HEK293T (cell line): ENCODE measurements around the gene CTSV.
"Not testable (repeated sequence)": the region's sequence is repeated elsewhere in the genome, so short reads cannot be mapped to it uniquely, and the experiment has no call there.

Experiments used
- CTCF ChIA-PET: fragments of 350-600 bp; formaldehyde crosslinking; extraction: SDS; loops from one replicate; lab custom pipeline; 2021; ENCODE audit warnings: antibody characterized with exemption, inconsistent platforms; lab: Yijun Ruan, JAX
- POLR2A ChIA-PET: fragments of 350-600 bp; formaldehyde crosslinking; extraction: SDS; loops from one replicate; lab custom pipeline; 2020; ENCODE audit warnings: antibody characterized with exemption, inconsistent platforms; lab: Yijun Ruan, JAX
- DNase-seq: peaks from one replicate; pipeline ENCODE4 v3.0.0; 2012; ENCODE audit warnings: mixed read lengths; ENCODE audit errors: extremely low spot score
- ARNT ChIP-seq: fragments of 450-650 bp; IDR thresholded peaks from 2 replicates; pipeline ENCODE4 v1.6.1; 2017; ENCODE audit warnings: mild to moderate bottlenecking
- BHLHE40 ChIP-seq: fragments of 450-650 bp; IDR thresholded peaks from 2 replicates; pipeline ENCODE4 v1.6.1; 2016; ENCODE audit warnings: mild to moderate bottlenecking, moderate library complexity, borderline replicate concordance
- CTBP1 ChIP-seq: fragments of 450-650 bp; IDR thresholded peaks from 2 replicates; pipeline ENCODE4 v1.6.1; 2016; ENCODE audit warnings: borderline replicate concordance
- ELF4 ChIP-seq: fragments of 450-650 bp; IDR thresholded peaks from 2 replicates; pipeline ENCODE4 v1.6.1; 2017; ENCODE audit warnings: antibody characterized with exemption
- FOXA1 ChIP-seq: fragments of 450-650 bp; IDR thresholded peaks from 2 replicates; pipeline ENCODE4 v1.6.1; 2016; ENCODE audit warnings: mild to moderate bottlenecking
- FOXK2 ChIP-seq: fragments of 450-650 bp; IDR thresholded peaks from 2 replicates; pipeline ENCODE4 v1.6.1; 2016; ENCODE audit warnings: mild to moderate bottlenecking
- FOXM1 ChIP-seq: fragments of 450-650 bp; IDR thresholded peaks from 2 replicates; pipeline ENCODE4 v1.6.1; 2017; ENCODE audit warnings: mild to moderate bottlenecking, borderline replicate concordance
- HDGF ChIP-seq: fragments of 450-650 bp; IDR thresholded peaks from 2 replicates; pipeline ENCODE4 v1.6.1; 2017; ENCODE audit warnings: antibody characterized with exemption, borderline replicate concordance
- L3MBTL2 ChIP-seq: fragments of 450-650 bp; conservative IDR thresholded peaks from 2 replicates; pipeline ENCODE4 v1.6.1; 2016; ENCODE audit warnings: mild to moderate bottlenecking
- LEF1 ChIP-seq: fragments of 450-650 bp; IDR thresholded peaks from 2 replicates; pipeline ENCODE4 v1.6.1; 2017; ENCODE audit warnings: mild to moderate bottlenecking, borderline replicate concordance
- NFRKB ChIP-seq: fragments of 450-650 bp; IDR thresholded peaks from 2 replicates; pipeline ENCODE4 v1.6.1; 2016; ENCODE audit warnings: mild to moderate bottlenecking, moderate library complexity
- SP1 ChIP-seq: fragments of 450-650 bp; IDR thresholded peaks from 2 replicates; pipeline ENCODE4 v1.6.1; 2017
- SUZ12 ChIP-seq: fragments of 450-650 bp; IDR thresholded peaks from 2 replicates; pipeline ENCODE4 v1.6.1; 2016; ENCODE audit warnings: mild to moderate bottlenecking
- TARDBP ChIP-seq: fragments of 450-650 bp; IDR thresholded peaks from 2 replicates; pipeline ENCODE4 v1.6.1; 2016
- ZNF384 ChIP-seq: fragments of 450-650 bp; IDR thresholded peaks from 2 replicates; pipeline ENCODE4 v1.6.1; 2016
- TF ChIP-seq, protein P1 (sequence below): fragments of 450-650 bp; IDR thresholded peaks from 2 replicates; pipeline ENCODE4 v1.6.1; 2016

CTSV gene

DNA sequence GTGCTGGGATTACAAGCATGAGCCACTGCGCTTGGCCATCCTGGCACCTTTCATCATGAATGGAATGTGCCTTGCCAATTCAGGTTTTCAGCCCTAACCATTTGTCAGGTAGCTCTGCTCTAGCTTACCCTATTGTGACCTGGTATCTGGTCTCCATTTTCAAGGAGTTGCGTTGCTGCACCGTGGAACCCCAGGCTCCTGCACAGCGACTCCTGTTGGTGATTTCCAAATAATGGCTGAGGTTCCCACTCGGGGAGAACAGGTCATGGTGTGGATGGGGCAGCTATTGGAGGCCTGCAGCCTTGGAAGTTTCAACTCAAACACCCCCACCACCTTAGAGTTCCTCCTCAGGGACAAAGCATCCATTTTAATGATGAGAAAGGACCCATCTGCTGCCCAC is 18.7 kb upstream of the CTSV start:
- ChIA-PET CTCF (no interaction called here), POLR2A (no interaction called here)
- TF ChIP-seq ELF4 (no peak), FOXK2 (no peak), BHLHE40 (no peak), SP1 (no peak), HDGF (no peak), CTBP1 (no peak), FOXM1 (no peak), NFRKB (no peak), ZNF384 (no peak), FOXA1 (no peak), TARDBP (no peak), LEF1 (no peak), ARNT (no peak), L3MBTL2 (no peak), SUZ12 (no peak)
- TF ChIP-seq, protein P1, sequence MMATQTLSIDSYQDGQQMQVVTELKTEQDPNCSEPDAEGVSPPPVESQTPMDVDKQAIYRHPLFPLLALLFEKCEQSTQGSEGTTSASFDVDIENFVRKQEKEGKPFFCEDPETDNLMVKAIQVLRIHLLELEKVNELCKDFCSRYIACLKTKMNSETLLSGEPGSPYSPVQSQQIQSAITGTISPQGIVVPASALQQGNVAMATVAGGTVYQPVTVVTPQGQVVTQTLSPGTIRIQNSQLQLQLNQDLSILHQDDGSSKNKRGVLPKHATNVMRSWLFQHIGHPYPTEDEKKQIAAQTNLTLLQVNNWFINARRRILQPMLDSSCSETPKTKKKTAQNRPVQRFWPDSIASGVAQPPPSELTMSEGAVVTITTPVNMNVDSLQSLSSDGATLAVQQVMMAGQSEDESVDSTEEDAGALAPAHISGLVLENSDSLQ, result no peak
- no peak for DNase-seq

DNA sequence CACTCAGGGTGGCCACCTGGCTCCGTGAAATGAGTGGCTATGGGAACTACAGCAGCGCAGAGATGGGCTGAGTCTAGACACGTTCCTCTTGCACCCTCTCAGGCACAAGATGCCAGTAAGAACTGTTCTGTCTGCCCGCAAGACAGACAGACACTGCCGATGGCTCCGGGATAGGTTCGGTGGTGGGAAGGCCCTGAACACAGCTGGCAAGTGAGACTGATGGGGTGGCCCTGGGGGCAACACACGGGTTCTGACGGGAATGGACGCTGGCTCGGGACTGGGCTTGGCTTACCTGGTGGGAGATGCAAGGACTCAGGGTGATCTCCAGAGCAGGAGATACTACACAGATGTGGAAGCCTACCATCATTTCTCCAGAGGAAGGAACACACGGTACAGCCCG is 16.9 kb upstream of the CTSV start:
- POLR2A ChIA-PET, DNase-seq, CTCF ChIA-PET: not testable (repeated sequence)

DNA sequence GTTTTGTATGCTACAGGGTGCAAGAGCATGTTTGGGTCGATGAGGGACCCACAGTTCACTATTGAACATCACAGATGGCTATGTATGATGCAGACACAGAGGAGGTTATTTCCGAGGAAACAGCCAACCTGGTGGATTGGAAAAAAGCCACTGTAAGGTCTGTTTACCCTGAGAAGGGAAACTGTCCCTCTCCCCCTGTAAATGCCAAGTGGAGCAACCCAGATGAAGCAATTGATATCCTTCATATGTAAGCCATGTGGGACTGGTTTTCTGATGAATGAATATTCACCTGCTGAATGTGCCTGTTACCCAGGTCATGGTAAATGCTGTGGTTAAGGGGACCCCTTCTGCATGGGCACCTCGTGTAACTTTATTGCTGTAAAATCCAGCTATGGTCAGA is 14.8 kb upstream of the CTSV start:
- ChIA-PET POLR2A (interaction anchor here (2.5 kb wide), 1 partner anchor 14 kb away, joined by 11 read pairs; the partner anchor contains the start of gene CTSV), CTCF (no interaction called here)
- TF ChIP-seq, protein P1, result no peak
- no peak for TF ChIP-seq TARDBP
- no peak for TF ChIP-seq ELF4
- no peak for TF ChIP-seq SP1
- no peak for TF ChIP-seq LEF1
- no peak for TF ChIP-seq FOXM1
- TF ChIP-seq NFRKB, result no peak
- no peak for TF ChIP-seq CTBP1
- no peak for TF ChIP-seq FOXA1
- no peak for TF ChIP-seq FOXK2
- no peak for TF ChIP-seq ARNT
- TF ChIP-seq ZNF384, result no peak
- no peak for TF ChIP-seq BHLHE40
- no peak for DNase-seq

DNA sequence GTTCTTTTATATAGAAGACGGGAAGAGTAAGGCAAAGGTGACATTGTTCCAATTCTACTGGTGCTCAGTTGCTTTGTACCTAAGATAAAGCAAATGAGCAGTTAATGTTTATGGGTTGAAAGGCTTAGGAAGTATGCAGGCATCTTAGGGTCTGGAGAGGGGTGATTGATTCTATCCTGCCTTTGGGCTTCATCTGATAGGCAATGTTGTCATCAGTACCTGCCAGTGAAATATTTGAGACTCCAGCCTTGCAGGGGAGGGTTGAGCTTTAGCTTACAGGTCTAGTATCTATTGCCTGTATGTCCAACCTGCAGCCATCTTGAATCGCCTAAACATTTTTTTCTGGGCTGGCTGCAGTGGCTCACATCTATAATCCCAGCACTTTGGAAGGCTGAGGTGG is 13.8 kb upstream of the CTSV start:
- no peak for TF ChIP-seq LEF1
- TF ChIP-seq CTBP1, result no peak
- TF ChIP-seq SUZ12, result no peak
- no peak for TF ChIP-seq TARDBP
- no peak for TF ChIP-seq ELF4
- no peak for TF ChIP-seq BHLHE40
- TF ChIP-seq FOXA1, result no peak
- no peak for TF ChIP-seq NFRKB
- TF ChIP-seq SP1, result no peak
- no peak for TF ChIP-seq L3MBTL2
- TF ChIP-seq FOXM1, result no peak
- no peak for TF ChIP-seq ZNF384
- POLR2A ChIA-PET, result interaction anchor here (2.5 kb wide), 1 partner anchor 13 kb away, joined by 11 read pairs; the partner anchor contains the start of gene CTSV
- CTCF ChIA-PET, result no interaction called here
- no peak for DNase-seq

DNA sequence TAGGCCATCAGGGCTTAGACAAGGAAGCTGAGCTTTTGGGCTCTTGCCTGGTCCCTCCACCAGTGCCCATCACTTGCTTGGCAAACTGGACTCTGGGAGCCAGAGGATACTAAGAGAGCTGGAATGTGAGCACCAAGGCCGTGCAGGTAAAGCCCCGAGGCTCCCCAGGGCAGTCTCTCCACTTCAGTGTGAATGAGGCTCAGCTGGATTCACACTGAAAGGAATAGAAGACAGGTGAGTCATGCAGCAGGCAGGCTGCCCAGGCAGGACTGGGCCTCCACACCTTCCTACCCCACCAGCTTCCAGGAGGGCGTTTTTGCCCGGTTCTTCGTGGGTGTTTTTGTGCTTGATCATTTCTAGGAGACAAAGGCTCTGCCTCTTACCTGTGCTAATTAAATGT is 7.3 kb upstream of the CTSV start:
- no peak for DNase-seq
- TF ChIP-seq ZNF384 (no peak), LEF1 (no peak), ELF4 (no peak), L3MBTL2 (no peak)
- CTCF ChIA-PET, result interaction anchor here (0.6 kb wide), 1 partner anchor 109 kb away, joined by 3 read pairs; no protein-coding TSS in a partner anchor
- POLR2A ChIA-PET, result interaction anchor here (0.6 kb wide), 1 partner anchor 8 kb away, joined by 3 read pairs; no protein-coding TSS in a partner anchor

DNA sequence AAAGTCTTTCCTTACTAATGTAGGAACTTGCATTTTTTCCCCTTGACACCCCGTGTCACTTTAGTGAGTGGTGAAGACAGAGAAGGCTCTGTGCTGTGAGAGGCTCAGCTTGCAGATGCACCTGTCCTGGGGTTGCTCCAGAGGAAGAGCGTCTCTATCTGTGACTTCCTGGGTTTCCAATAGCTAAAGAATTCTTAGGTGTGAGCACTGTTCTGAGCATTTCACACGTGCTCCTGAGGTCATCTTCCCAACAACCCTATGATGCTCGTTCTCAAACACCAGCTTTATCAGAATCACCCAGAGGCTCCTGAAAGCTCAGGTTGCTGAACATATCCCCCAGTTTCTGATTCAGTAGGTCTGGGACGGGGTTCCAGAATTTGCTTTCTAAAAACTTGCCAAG is 6.4 kb upstream of the CTSV start:
- TF ChIP-seq SP1, result no peak
- no peak for TF ChIP-seq NFRKB
- TF ChIP-seq ELF4, result no peak
- TF ChIP-seq FOXA1, result no peak
- TF ChIP-seq, protein P1, result no peak
- TF ChIP-seq ZNF384, result no peak
- no peak for TF ChIP-seq L3MBTL2
- no peak for TF ChIP-seq SUZ12
- TF ChIP-seq ARNT, result no peak
- no peak for TF ChIP-seq TARDBP
- TF ChIP-seq LEF1, result no peak
- TF ChIP-seq FOXM1, result no peak
- no peak for TF ChIP-seq HDGF
- no peak for TF ChIP-seq CTBP1
- TF ChIP-seq FOXK2, result no peak
- ChIA-PET CTCF (interaction anchor here (0.5 kb wide), 1 partner anchor 34 kb away, joined by 3 read pairs; no protein-coding TSS in a partner anchor), POLR2A (no interaction called here)
- DNase-seq, result no peak
